IMR-90 (cell line): ENCODE results near the gene TRAF3. TPM values are rescaled to one million over a fixed set of nuclear protein-coding genes. Genes with fewer than 3 reads are reported as not detected.

Experiments
- ATAC-seq: fragments of 200-7000 bp; cut with Tn5 transposase; 2 replicates; pipeline ENCODE4 v1.9.1; 2020; ENCODE audit warnings: low read depth, mild to moderate bottlenecking, moderate library complexity
- BruUV-seq: library from RNA; stranded (reverse); fragments of 400-500 nt; replicated peaks from 2 replicates; lab custom pipeline; 2021; lab: Mats Ljungman, UMichigan
- CTCF ChIA-PET: fragments of 300-600 bp; formaldehyde crosslinking; extraction: SDS; loops from one replicate; lab custom pipeline; 2021; ENCODE audit warnings: antibody characterized with exemption; lab: Yijun Ruan, JAX
- POLR2A ChIA-PET: fragments of 300-600 bp; sonication (Branson Sonifier 250); formaldehyde crosslinking; loops from one replicate; lab custom pipeline; 2022; ENCODE audit warnings: antibody characterized with exemption; ENCODE audit not compliant: unreplicated experiment; lab: Charles Lee
- DNase-seq: peaks from one replicate; pipeline ENCODE4 v3.0.0; 2013
- H2AFZ ChIP-seq: replicated peaks from 2 replicates; pipeline ENCODE3; 2013; ENCODE audit warnings: low read length, mild to moderate bottlenecking; ENCODE audit not compliant: poor library complexity
- H2AK5ac ChIP-seq: 2 replicates; pipeline ENCODE4 v1.6.1; 2013; ENCODE audit warnings: low read depth, low read length, inconsistent platforms
- H2AK9ac ChIP-seq: replicated peaks from 2 replicates; pipeline ENCODE3; 2013; ENCODE audit warnings: mild to moderate bottlenecking, low read depth, low read length, moderate library complexity; ENCODE audit not compliant: poor library complexity
- H2BK120ac ChIP-seq: 2 replicates; pipeline ENCODE4 v1.6.1; 2013; ENCODE audit warnings: low read depth, low read length, inconsistent platforms
- H2BK15ac ChIP-seq: 3 replicates; pipeline ENCODE4 v1.6.1; 2013; ENCODE audit warnings: low read depth, low read length, inconsistent platforms
- H2BK20ac ChIP-seq: 2 replicates; pipeline ENCODE4 v1.6.1; 2013; ENCODE audit warnings: low read depth, mild to moderate bottlenecking, inconsistent platforms, low read length, moderate library complexity
- H2BK5ac ChIP-seq: 2 replicates; pipeline ENCODE4 v1.6.1; 2013; ENCODE audit warnings: mild to moderate bottlenecking, low read depth, low read length, inconsistent platforms; ENCODE audit not compliant: poor library complexity, severe bottlenecking
- H3K14ac ChIP-seq: replicated peaks from 2 replicates; pipeline ENCODE4 v1.6.1; 2013; ENCODE audit warnings: low read depth, low read length, inconsistent platforms
- H3K18ac ChIP-seq: 2 replicates; pipeline ENCODE4 v1.6.1; 2013; ENCODE audit warnings: low read depth, low read length, control low read depth
- H3K23ac ChIP-seq: 2 replicates; pipeline ENCODE4 v1.6.1; 2013; ENCODE audit warnings: low read depth, low read length, inconsistent platforms
- H3K27ac ChIP-seq: 2 replicates; pipeline ENCODE4 v1.5.1; 2013; ENCODE audit warnings: mild to moderate bottlenecking, control low read depth, low read length; ENCODE audit not compliant: insufficient read depth
- H3K27me3 ChIP-seq: 2 replicates; pipeline ENCODE4 v1.6.1; 2013; ENCODE audit warnings: low read length; ENCODE audit not compliant: control insufficient read depth, insufficient read depth
- H3K36me3 ChIP-seq: 2 replicates; pipeline ENCODE4 v1.6.1; 2013; ENCODE audit warnings: low read length, mixed read lengths; ENCODE audit not compliant: control insufficient read depth, insufficient read depth
- H3K4ac ChIP-seq: 2 replicates; pipeline ENCODE4 v1.6.1; 2013; ENCODE audit warnings: low read depth, low read length, inconsistent platforms
- H3K4me1 ChIP-seq: 2 replicates; pipeline ENCODE4 v1.6.1; 2013; ENCODE audit warnings: low read length, mixed read lengths; ENCODE audit not compliant: control insufficient read depth, insufficient read depth
- H3K4me2 ChIP-seq: 2 replicates; pipeline ENCODE4 v1.6.1; 2013; ENCODE audit warnings: low read depth, mild to moderate bottlenecking, control low read depth, low read length, moderate library complexity
- H3K4me3 ChIP-seq: 2 replicates; pipeline ENCODE4 v1.5.1; 2013; ENCODE audit warnings: low read depth, mild to moderate bottlenecking, control low read depth, low read length, moderate library complexity; ENCODE audit not compliant: insufficient read depth
- H3K56ac ChIP-seq: 2 replicates; pipeline ENCODE4 v1.6.1; 2013; ENCODE audit warnings: low read length, inconsistent platforms; ENCODE audit not compliant: insufficient read depth; ENCODE audit errors: extremely low read depth
- H3K79me1 ChIP-seq, 2 experiments: 2 replicates each; pipeline ENCODE4 v1.6.1; 2013; ENCODE audit warnings: low read length in 2 of 2, inconsistent platforms in 1 of 2, low read depth in 1 of 2
- H3K9ac ChIP-seq: 2 replicates; pipeline ENCODE4 v1.6.1; 2013; ENCODE audit warnings: low read depth, low read length, control low read depth
- H3K9me1 ChIP-seq: 2 replicates; pipeline ENCODE4 v1.6.1; 2013; ENCODE audit warnings: low read length, inconsistent platforms; ENCODE audit not compliant: insufficient read depth
- H3K9me3 ChIP-seq: 2 replicates; pipeline ENCODE4 v1.6.1; 2013; ENCODE audit warnings: low read length; ENCODE audit not compliant: control insufficient read depth, insufficient read depth
- H4K20me1 ChIP-seq: 2 replicates; pipeline ENCODE4 v1.6.1; 2013; ENCODE audit warnings: low read length, inconsistent platforms; ENCODE audit not compliant: insufficient read depth
- H4K5ac ChIP-seq: 2 replicates; pipeline ENCODE4 v1.6.1; 2013; ENCODE audit warnings: mild to moderate bottlenecking, low read depth, low read length, control low read depth
- H4K8ac ChIP-seq, 2 experiments: 2 replicates each; pipeline ENCODE4 v1.6.1; 2013; ENCODE audit warnings: low read depth in 2 of 2, low read length in 2 of 2, control low read depth in 1 of 2, inconsistent platforms in 1 of 2
- H4K91ac ChIP-seq: 2 replicates; pipeline ENCODE4 v1.6.1; 2013; ENCODE audit warnings: low read depth, low read length, inconsistent platforms; ENCODE audit not compliant: insufficient read depth
- CEBPB ChIP-seq: IDR thresholded peaks from 2 replicates; pipeline ENCODE4 v1.6.1; 2012; ENCODE audit warnings: low read depth, low read length, improper control_type of control experiment
- CTCF ChIP-seq: conservative IDR thresholded peaks from 2 replicates; pipeline ENCODE4 v1.5.1; 2012; ENCODE audit warnings: mild to moderate bottlenecking, low read depth, low read length, improper control_type of control experiment
- ELK1 ChIP-seq: fragments of 150-350 bp; IDR thresholded peaks from 2 replicates; pipeline ENCODE4 v1.6.1; 2016; ENCODE audit warnings: low read depth, mild to moderate bottlenecking, low read length, moderate library complexity, borderline replicate concordance
- FOS ChIP-seq: fragments of 150-350 bp; IDR thresholded peaks from 2 replicates; pipeline ENCODE4 v1.6.1; 2016; ENCODE audit warnings: low read depth, low read length
- MAFK ChIP-seq: IDR thresholded peaks from 2 replicates; pipeline ENCODE4 v1.6.1; 2012; ENCODE audit warnings: low read depth, low read length, improper control_type of control experiment
- POLR2A ChIP-seq: IDR thresholded peaks from 2 replicates; pipeline ENCODE4 v1.6.1; 2012; ENCODE audit warnings: mild to moderate bottlenecking, low read depth, low read length
- RFX5 ChIP-seq: IDR thresholded peaks from 2 replicates; pipeline ENCODE4 v1.8.0; 2012; ENCODE audit warnings: low read depth, mild to moderate bottlenecking, low read length, moderate library complexity
- SMC3 ChIP-seq: fragments of 150-350 bp; IDR thresholded peaks from 2 replicates; pipeline ENCODE4 v1.6.1; 2016; ENCODE audit warnings: low read depth, mild to moderate bottlenecking, antibody characterized with exemption, low read length, moderate library complexity
- WGBS, 2 experiments: methylation state at CpG; one replicate each; pipeline versions ENCODE4 v1.1.5 to v1.1.7; 2013; ENCODE audit warnings: missing lambda C conversion rate in 2 of 2; ENCODE audit not compliant: insufficient read length in 1 of 2; ENCODE audit errors: extremely low coverage in 2 of 2; 5-methylcytosine and 5-hydroxymethylcytosine counted together
- dilution Hi-C: fragments of 300-500 bp; cut with HindIII; formaldehyde crosslinking; loops from one replicate; pipeline ENCODE4 v1.14.3; 2018; ENCODE audit warnings: low sequenced_read_pairs; ENCODE audit not compliant: unreplicated experiment
- in situ Hi-C: fragments of 300-500 bp; cut with MboI; formaldehyde crosslinking; loops from 3 replicates; pipeline ENCODE4 v1.14.3; 2019; ENCODE audit warnings: low sequenced_read_pairs, inconsistent platforms, mixed read lengths
- intact Hi-C: fragments of 100-400 bp; cut with micrococcal nuclease; formaldehyde crosslinking; loops from 2 replicates; pipeline ENCODE4 v1.10.0; 2022
- polyA plus RNA-seq, 3 experiments: library from polyadenylated mRNA; depleted of rRNA; stranded (reverse); fragments of >200 nt; gene quantifications; 2 replicates each; pipeline ENCODE4 v1.2.3, GENCODE V29; 2012; ENCODE audit warnings: low replicate concordance in 1 of 3
- total RNA-seq: library from RNA; depleted of rRNA; stranded (reverse); fragments of >200 nt; gene quantifications from 2 replicates; pipeline ENCODE4 v1.2.3, GENCODE V29; 2012

Gene TRAF3
- total and polyA plus RNA-seq, 2 of the 4 experiments (the other 2 are of a cell fraction), result 21.2 to 25.3 TPM

- ChIA-PET CTCF (no interaction called here), POLR2A (no interaction called here)
- no peak overlapping the region for H3K4me3 ChIP-seq
- H3K4me1 ChIP-seq, result peaks cover 8% of the 10 kb centered on the region
- no peak overlapping the region for H2AK9ac ChIP-seq
- no peak overlapping the region for H3K14ac ChIP-seq
- H2AK5ac ChIP-seq, result no peak overlapping the region
- 91% methylated on average over 8 of the region's 18 CpGs; no CpG with 5 or more reads in 1 of the 2 experiments for WGBS, 2 experiments
- no peak overlapping the region for H2AFZ ChIP-seq
- H4K20me1 ChIP-seq, result peaks cover 23% of the 10 kb centered on the region
- no peak overlapping the region for H3K23ac ChIP-seq
- H3K36me3 ChIP-seq, result peaks cover 77% of the 10 kb centered on the region
- BruUV-seq, result no TSS peak
- H4K8ac ChIP-seq, result no peak overlapping the region
- no peak overlapping the region for H3K56ac ChIP-seq
- TF ChIP-seq MAFK, result no peak
- TF ChIP-seq FOS, result no peak
- TF ChIP-seq RFX5, result no peak
- TF ChIP-seq CTCF, result no peak
- TF ChIP-seq CEBPB, result no peak
- no peak for TF ChIP-seq POLR2A
- TF ChIP-seq ELK1, result no peak
- no peak for TF ChIP-seq SMC3
- H3K9me1 ChIP-seq, result peaks cover 21% of the 10 kb centered on the region
- intact Hi-C loops, result no loop called here
- H3K79me1 ChIP-seq, result peaks cover 4 to 19% of the 10 kb centered on the region in 2 experiments; a peak in 3 of 4 replicates
- no peak overlapping the region for H3K9ac ChIP-seq
- no peak overlapping the region for H2BK5ac ChIP-seq
- H2BK20ac ChIP-seq, result no peak overlapping the region
- H3K4ac ChIP-seq, result no peak overlapping the region
- H3K18ac ChIP-seq, result no peak overlapping the region
- no peak overlapping the region for H4K5ac ChIP-seq
- H4K91ac ChIP-seq, result no peak overlapping the region
- H3K9me3 ChIP-seq, result no peaks in the 10 kb centered on the region
- H2BK15ac ChIP-seq, result no peak overlapping the region
- in situ Hi-C loops, result no loop called here
- no peak overlapping the region for H3K4me2 ChIP-seq
- no peaks in the 10 kb centered on the region for H3K27me3 ChIP-seq
- no peak overlapping the region for H3K27ac ChIP-seq
- no peak overlapping the region for H2BK120ac ChIP-seq
- dilution Hi-C loops, result no loop called here
- ATAC-seq, result no peak
- no peak for DNase-seq
Measured at GRCh38 chr14:102954081-102954789, 177.0 kb downstream of the TRAF3 start.
